G401 (cell line): ENCODE data around the gene KNDC1. TPM values are rescaled to one million over a fixed set of nuclear protein-coding genes. Genes with fewer than 3 reads are reported as not detected.

Source experiments
- DNase-seq: peaks from one replicate; pipeline ENCODE4 v3.0.0-alpha.2; 2015; ENCODE audit warnings: low spot score
- in situ Hi-C: cut with HindIII; loops from 2 replicates; pipeline ENCODE4 v1.10.0; 2016; ENCODE audit warnings: low sequenced_read_pairs, mixed read lengths
- total RNA-seq: library from RNA; depleted of rRNA; stranded (reverse); fragments of >200 nt; shearing (Covaris generic); gene quantifications from 2 replicates; pipeline ENCODE4 v1.2.3, GENCODE V29; 2014

The KNDC1 gene
- total RNA-seq, 1 experiment from 2014 or later, result 0.47 TPM

- in situ Hi-C loops, result loop anchor here (10.0 kb wide), 1 partner anchor 107 kb away; no protein-coding TSS in a partner anchor
- no peak for DNase-seq
These were observed 2.2 kb upstream of the KNDC1 start for GRCh38 chr10:133157662-133158436.

- no peak for DNase-seq
These were observed 1.6 kb upstream of the KNDC1 start for GRCh38 chr10:133158437-133158755.

GRCh38 chr10:133158756-133159610, 1.0 kb upstream of the KNDC1 start:
- DNase-seq, result no peak

More at GRCh38 chr10:133158437-133158755, 1.6 kb upstream of the KNDC1 start:
- in situ Hi-C loops, result loop anchor here (10.0 kb wide), 1 partner anchor 106 kb away; no protein-coding TSS in a partner anchor

GRCh38 chr10:133159611-133159949, 439 bp upstream of the KNDC1 start:
- in situ Hi-C loops, result loop anchor here (10.0 kb wide), 1 partner anchor 105 kb away; no protein-coding TSS in a partner anchor
- DNase-seq, result no peak

More at GRCh38 chr10:133158756-133159610, 1.0 kb upstream of the KNDC1 start:
- in situ Hi-C loops, result loop anchor here (10.0 kb wide), 1 partner anchor 106 kb away; no protein-coding TSS in a partner anchor

- peak; percentile 52 for DNase-seq
- in situ Hi-C loops, result no loop called here
These were observed 930 bp downstream of the KNDC1 start for GRCh38 chr10:133160826-133161471.

- peak; percentile 58 for DNase-seq
- in situ Hi-C loops, result no loop called here
These were observed 1.6 kb downstream of the KNDC1 start for GRCh38 chr10:133161486-133162109.

GRCh38 chr10:133162178-133162909, 2.3 kb downstream of the KNDC1 start:
- peak; percentile 89 for DNase-seq

GRCh38 chr10:133162910-133163856, 3.2 kb downstream of the KNDC1 start:
- peak; percentile 20 for DNase-seq

More at GRCh38 chr10:133162178-133162909, 2.3 kb downstream of the KNDC1 start:
- in situ Hi-C loops, result no loop called here

GRCh38 chr10:133163889-133164815, 4.1 kb downstream of the KNDC1 start:
- no peak for DNase-seq
- in situ Hi-C loops, result no loop called here

More at GRCh38 chr10:133162910-133163856, 3.2 kb downstream of the KNDC1 start:
- in situ Hi-C loops, result no loop called here

GRCh38 chr10:133164816-133165555, 5.0 kb downstream of the KNDC1 start:
- DNase-seq, result no peak
- in situ Hi-C loops, result no loop called here

- in situ Hi-C loops, result no loop called here
- no peak for DNase-seq
These were observed 5.8 kb downstream of the KNDC1 start for GRCh38 chr10:133165556-133166503.

GRCh38 chr10:133166504-133166827, 6.4 kb downstream of the KNDC1 start:
- no peak for DNase-seq
- in situ Hi-C loops, result no loop called here

- peak; percentile 90 for DNase-seq
These were observed 7.0 kb downstream of the KNDC1 start for GRCh38 chr10:133166828-133167692.

More at GRCh38 chr10:133166828-133167692, 7.0 kb downstream of the KNDC1 start:
- in situ Hi-C loops, result no loop called here
